ENCODE measurements around the gene COQ8A. TPM values are rescaled to one million over a fixed set of nuclear protein-coding genes. Genes with fewer than 3 reads are reported as not detected.

The COQ8A gene
- total RNA-seq, 1 donor from 2014 or later: 16.0 TPM

- Mint-ChIP-seq H3K4me3 (ENCODE audit: unreplicated experiment) (no peak overlapping the region), H3K27ac (ENCODE audit: unreplicated experiment) (no peak overlapping the region), H3K9me3 (ENCODE audit: unreplicated experiment) (peaks cover 5% of the 10 kb centered on the region), H3K27me3 (ENCODE audit: unreplicated experiment) (no peaks in the 10 kb centered on the region), H3K36me3 (ENCODE audit: unreplicated experiment) (peaks cover 64% of the 10 kb centered on the region), H3K4me1 (ENCODE audit: unreplicated experiment) (no peaks in the 10 kb centered on the region)
- TF ChIP-seq CTCF (IDR thresholded peaks at IDR 0.05): no peak
- no peak for DNase-seq (ENCODE audit: extremely low spot score, unreplicated experiment)
These were observed 63.1 kb downstream of the COQ8A start for GRCh38 chr1:227003165-227003564.

- Mint-ChIP-seq H3K27me3 (ENCODE audit: unreplicated experiment) (no peaks in the 10 kb centered on the region), H3K36me3 (ENCODE audit: unreplicated experiment) (peaks cover 56% of the 10 kb centered on the region), H3K4me1 (ENCODE audit: unreplicated experiment) (no peaks in the 10 kb centered on the region), H3K4me3 (ENCODE audit: unreplicated experiment) (no peak overlapping the region), H3K9me3 (ENCODE audit: unreplicated experiment) (peaks cover 5% of the 10 kb centered on the region), H3K27ac (ENCODE audit: unreplicated experiment) (no peak overlapping the region)
- no peak for TF ChIP-seq CTCF (IDR thresholded peaks at IDR 0.05)
- no peak for DNase-seq (ENCODE audit: extremely low spot score, unreplicated experiment)
These were observed 64.7 kb downstream of the COQ8A start for GRCh38 chr1:227004796-227005195.

GRCh38 chr1:227006226-227006796, 66.2 kb downstream of the COQ8A start:
- Mint-ChIP-seq H3K9me3 (ENCODE audit: unreplicated experiment) (no peaks in the 10 kb centered on the region), H3K27me3 (ENCODE audit: unreplicated experiment) (no peaks in the 10 kb centered on the region), H3K27ac (ENCODE audit: unreplicated experiment) (no peak overlapping the region)

GRCh38 chr1:227009937-227010336, 69.8 kb downstream of the COQ8A start:
- H3K27ac Mint-ChIP-seq (ENCODE audit: unreplicated experiment): no peak overlapping the region
- DNase-seq (ENCODE audit: extremely low spot score, unreplicated experiment): no peak
- no peaks in the 10 kb centered on the region for H3K4me1 Mint-ChIP-seq (ENCODE audit: unreplicated experiment)
- H3K9me3 Mint-ChIP-seq (ENCODE audit: unreplicated experiment): no peaks in the 10 kb centered on the region
- no peak for TF ChIP-seq CTCF (IDR thresholded peaks at IDR 0.05)
- peaks cover 42% of the 10 kb centered on the region for H3K36me3 Mint-ChIP-seq (ENCODE audit: unreplicated experiment)
- H3K27me3 Mint-ChIP-seq (ENCODE audit: unreplicated experiment): no peaks in the 10 kb centered on the region
- no peak overlapping the region for H3K4me3 Mint-ChIP-seq (ENCODE audit: unreplicated experiment)

More at GRCh38 chr1:227006226-227006796, 66.2 kb downstream of the COQ8A start:
- TF ChIP-seq CTCF (IDR thresholded peaks at IDR 0.05): no peak
- H3K4me3 Mint-ChIP-seq (ENCODE audit: unreplicated experiment): no peak overlapping the region
- H3K36me3 Mint-ChIP-seq (ENCODE audit: unreplicated experiment): peaks cover 56% of the 10 kb centered on the region
- no peak for DNase-seq (ENCODE audit: extremely low spot score, unreplicated experiment)
- H3K4me1 Mint-ChIP-seq (ENCODE audit: unreplicated experiment): no peaks in the 10 kb centered on the region

GRCh38 chr1:227010645-227011044, 70.6 kb downstream of the COQ8A start:
- peaks cover 43% of the 10 kb centered on the region for H3K36me3 Mint-ChIP-seq (ENCODE audit: unreplicated experiment)
- no peaks in the 10 kb centered on the region for H3K27me3 Mint-ChIP-seq (ENCODE audit: unreplicated experiment)
- DNase-seq (ENCODE audit: extremely low spot score, unreplicated experiment): no peak
- TF ChIP-seq CTCF (IDR thresholded peaks at IDR 0.05): no peak
- H3K27ac Mint-ChIP-seq (ENCODE audit: unreplicated experiment): no peak overlapping the region
- H3K4me3 Mint-ChIP-seq (ENCODE audit: unreplicated experiment): no peak overlapping the region
- H3K4me1 Mint-ChIP-seq (ENCODE audit: unreplicated experiment): no peaks in the 10 kb centered on the region
- H3K9me3 Mint-ChIP-seq (ENCODE audit: unreplicated experiment): no peaks in the 10 kb centered on the region

Data from osteocyte (in vitro differentiated cells).